Smooth muscle cell (in vitro differentiated cells): Measurements from ENCODE around the gene AP3B2. TPM values are rescaled to one million over a fixed set of nuclear protein-coding genes. Genes with fewer than 3 reads are reported as not detected.

Source experiments
- DNase-seq: peaks from one replicate; lab custom pipeline; 2025; ENCODE audit not compliant: unreplicated experiment; lab: John Stamatoyannopoulos, UW
- H2AFZ ChIP-seq: fragments of 200-600 bp; sonication (generic); 2 replicates; pipeline ENCODE4 v1.6.0; 2016; ENCODE audit warnings: antibody characterized with exemption, low read depth, mild to moderate bottlenecking
- H3F3A ChIP-seq: fragments of 200-600 bp; sonication (generic); 2 replicates; pipeline ENCODE4 v1.6.0; 2017; ENCODE audit warnings: antibody characterized with exemption, low read depth
- H3K27ac ChIP-seq: fragments of 200-600 bp; sonication (generic); 2 replicates; pipeline ENCODE4 v1.5.1; 2016; ENCODE audit warnings: low read depth, mild to moderate bottlenecking
- H3K27me3 ChIP-seq: fragments of 200-600 bp; sonication (generic); 2 replicates; pipeline ENCODE4 v1.6.1; 2016; ENCODE audit warnings: low read depth, mild to moderate bottlenecking
- H3K36me3 ChIP-seq: fragments of 200-600 bp; sonication (generic); 2 replicates; pipeline ENCODE4 v1.5.1; 2016; ENCODE audit warnings: low read depth
- H3K4me1 ChIP-seq: fragments of 200-600 bp; sonication (generic); 2 replicates; pipeline ENCODE4 v1.5.1; 2016; ENCODE audit warnings: low read depth
- H3K4me2 ChIP-seq: fragments of 200-600 bp; sonication (generic); 2 replicates; pipeline ENCODE4 v1.6.0; 2016; ENCODE audit warnings: mild to moderate bottlenecking
- H3K4me3 ChIP-seq: fragments of 200-600 bp; sonication (generic); 2 replicates; pipeline ENCODE4 v1.5.1; 2016; ENCODE audit warnings: mild to moderate bottlenecking
- H3K79me2 ChIP-seq: fragments of 200-600 bp; sonication (generic); 2 replicates; pipeline ENCODE4 v1.6.0; 2016; ENCODE audit warnings: low read depth, mild to moderate bottlenecking
- H3K9ac ChIP-seq: fragments of 200-600 bp; sonication (generic); 2 replicates; pipeline ENCODE4 v1.6.0; 2016; ENCODE audit warnings: low read depth
- H3K9me3 ChIP-seq: fragments of 200-600 bp; sonication (generic); replicated peaks from 2 replicates; pipeline ENCODE4 v1.5.1; 2016; ENCODE audit warnings: low read depth
- H4K20me1 ChIP-seq: fragments of 200-600 bp; sonication (generic); 2 replicates; pipeline ENCODE4 v1.6.0; 2016; ENCODE audit warnings: low read depth
- WGBS: methylation state at CpG from one replicate; pipeline ENCODE4 v1.1.7; 2016; ENCODE audit warnings: low lambda C conversion rate; 5-methylcytosine and 5-hydroxymethylcytosine counted together
- polyA plus RNA-seq: library from polyadenylated mRNA; unstranded; fragments of >200 nt; fragmentation: Nextera tagmentation; extraction: Ambion mirVana; gene quantifications from 2 replicates; pipeline ENCODE4 v1.2.1, GENCODE V29; 2016
- total RNA-seq: library from RNA; depleted of rRNA; stranded (reverse); fragments of >200 nt; gene quantifications from 2 replicates; pipeline ENCODE4 v1.2.3, GENCODE V29; 2014
- TF ChIP-seq, protein P1 (sequence below): fragments of 200-600 bp; sonication (generic); IDR thresholded peaks from 2 replicates; pipeline ENCODE4 v1.5.1; 2017; ENCODE audit warnings: borderline replicate concordance, mild to moderate bottlenecking, antibody characterized with exemption; ENCODE audit not compliant: insufficient read depth, poor library complexity, severe bottlenecking

Gene AP3B2
- total and polyA plus RNA-seq, 2 experiments from 2014 or later: 0.66 to 1.6 TPM

DNA sequence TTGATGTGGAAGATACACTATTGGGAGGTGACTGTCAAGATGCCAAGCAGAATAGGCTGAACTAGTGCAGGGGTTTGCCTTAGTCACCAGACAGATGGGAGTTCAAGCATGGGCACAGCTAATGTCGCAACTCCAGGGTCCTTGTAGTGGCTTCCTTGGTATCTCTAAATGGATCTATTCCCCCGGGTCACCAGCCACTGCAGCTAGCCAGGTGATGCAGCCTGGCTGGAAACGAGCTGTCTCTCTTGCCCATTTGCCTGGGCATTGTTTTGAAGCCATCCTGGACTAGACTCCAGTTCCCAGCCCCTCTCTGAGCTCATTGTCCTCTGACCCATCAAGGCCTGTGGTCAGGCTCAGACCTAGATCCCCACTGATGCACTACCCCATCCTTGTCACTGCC lies 54.1 kb downstream of the AP3B2 start:
- Histone ChIP-seq H3K79me2 (no peaks in the 10 kb centered on the region), H3K27ac (no peak overlapping the region), H3K4me3 (no peak overlapping the region), H3K27me3 (peaks cover 37% of the 10 kb centered on the region), H4K20me1 (no peaks in the 10 kb centered on the region), H3K4me1 (no peaks in the 10 kb centered on the region), H3K9ac (no peak overlapping the region), H3F3A (no peaks in the 10 kb centered on the region), H3K9me3 (no peaks in the 10 kb centered on the region), H3K4me2 (no peak overlapping the region), H3K36me3 (no peaks in the 10 kb centered on the region), H2AFZ (no peak overlapping the region)
- WGBS: 90% methylated on average over 3 of the region's 3 CpGs
- no peak for DNase-seq
- TF ChIP-seq, protein P1, sequence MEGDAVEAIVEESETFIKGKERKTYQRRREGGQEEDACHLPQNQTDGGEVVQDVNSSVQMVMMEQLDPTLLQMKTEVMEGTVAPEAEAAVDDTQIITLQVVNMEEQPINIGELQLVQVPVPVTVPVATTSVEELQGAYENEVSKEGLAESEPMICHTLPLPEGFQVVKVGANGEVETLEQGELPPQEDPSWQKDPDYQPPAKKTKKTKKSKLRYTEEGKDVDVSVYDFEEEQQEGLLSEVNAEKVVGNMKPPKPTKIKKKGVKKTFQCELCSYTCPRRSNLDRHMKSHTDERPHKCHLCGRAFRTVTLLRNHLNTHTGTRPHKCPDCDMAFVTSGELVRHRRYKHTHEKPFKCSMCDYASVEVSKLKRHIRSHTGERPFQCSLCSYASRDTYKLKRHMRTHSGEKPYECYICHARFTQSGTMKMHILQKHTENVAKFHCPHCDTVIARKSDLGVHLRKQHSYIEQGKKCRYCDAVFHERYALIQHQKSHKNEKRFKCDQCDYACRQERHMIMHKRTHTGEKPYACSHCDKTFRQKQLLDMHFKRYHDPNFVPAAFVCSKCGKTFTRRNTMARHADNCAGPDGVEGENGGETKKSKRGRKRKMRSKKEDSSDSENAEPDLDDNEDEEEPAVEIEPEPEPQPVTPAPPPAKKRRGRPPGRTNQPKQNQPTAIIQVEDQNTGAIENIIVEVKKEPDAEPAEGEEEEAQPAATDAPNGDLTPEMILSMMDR: no peak

DNA sequence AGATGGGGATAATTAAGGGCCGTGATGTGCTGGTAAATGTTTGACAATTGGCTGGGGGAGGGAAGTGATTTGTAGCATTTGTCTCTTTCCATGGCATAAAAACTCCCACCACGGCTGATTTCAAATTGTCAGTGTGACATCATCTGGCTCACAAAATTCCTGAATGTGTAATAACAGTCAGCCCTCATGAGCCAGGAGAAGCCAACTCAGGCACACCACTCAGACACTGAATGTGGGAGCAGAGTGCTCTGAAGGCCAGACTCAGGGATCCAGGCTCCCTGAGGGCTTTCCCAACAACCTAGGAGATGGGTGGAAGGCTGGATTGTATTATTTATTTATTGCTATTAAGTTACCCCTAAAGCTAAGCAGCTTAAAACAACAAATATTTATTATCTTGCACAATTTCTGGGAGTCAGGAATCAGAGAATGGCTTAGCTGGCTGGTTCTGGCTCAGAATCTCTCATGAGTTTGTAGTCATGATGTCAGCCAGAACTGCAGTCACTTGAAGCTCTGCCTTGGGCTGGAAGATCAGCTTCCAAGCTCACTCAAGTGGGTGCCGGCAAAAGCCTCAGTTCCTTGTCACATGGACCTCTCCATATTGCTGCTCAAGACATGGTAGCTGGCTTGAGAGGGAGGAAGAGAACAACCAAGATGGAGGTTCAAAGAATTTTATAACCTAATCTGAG lies 56.0 kb downstream of the AP3B2 start:
- WGBS: 77% methylated on average over 3 of the region's 3 CpGs
- no peak for DNase-seq
- TF ChIP-seq, protein P1: no peak

DNA sequence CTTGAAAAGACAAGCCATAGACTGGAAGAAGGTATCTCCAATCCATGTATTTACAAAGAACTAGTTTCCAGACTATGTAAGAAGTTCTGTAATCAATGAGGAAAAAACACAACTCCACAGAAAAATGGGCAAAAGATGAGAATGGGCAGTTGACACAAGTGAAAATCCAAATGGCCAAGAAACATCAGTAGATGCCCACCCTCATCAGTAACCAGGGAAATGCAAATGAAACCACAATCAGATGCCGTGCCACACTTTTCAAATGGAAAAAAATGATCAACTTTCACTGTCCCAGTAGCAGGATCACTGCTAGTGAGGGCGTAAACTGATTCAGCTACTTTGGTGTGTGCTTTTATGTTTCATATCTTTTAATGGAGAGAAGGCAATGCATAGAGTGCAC lies 58.0 kb downstream of the AP3B2 start:
- H2AFZ ChIP-seq: no peak overlapping the region
- H3K4me3 ChIP-seq: no peak overlapping the region
- no peak overlapping the region for H3K27ac ChIP-seq
- H3K9me3 ChIP-seq: no peaks in the 10 kb centered on the region
- 90% methylated on average over 2 of the region's 2 CpGs for WGBS
- H3F3A ChIP-seq: no peaks in the 10 kb centered on the region
- no peaks in the 10 kb centered on the region for H3K79me2 ChIP-seq
- no peak overlapping the region for H3K9ac ChIP-seq
- DNase-seq: no peak
- no peaks in the 10 kb centered on the region for H4K20me1 ChIP-seq
- TF ChIP-seq, protein P1: no peak
- H3K36me3 ChIP-seq: no peaks in the 10 kb centered on the region
- no peak overlapping the region for H3K4me2 ChIP-seq
- peaks cover 72% of the 10 kb centered on the region for H3K27me3 ChIP-seq
- peaks cover 4% of the 10 kb centered on the region for H3K4me1 ChIP-seq

More for the DNA sequence above, 56.0 kb downstream of the AP3B2 start:
- Histone ChIP-seq H3K36me3 (no peaks in the 10 kb centered on the region), H4K20me1 (no peaks in the 10 kb centered on the region), H3K79me2 (no peaks in the 10 kb centered on the region), H3K4me2 (no peak overlapping the region), H3F3A (no peaks in the 10 kb centered on the region), H3K27me3 (peaks cover 57% of the 10 kb centered on the region), H3K9ac (no peak overlapping the region), H2AFZ (no peak overlapping the region), H3K27ac (no peak overlapping the region), H3K4me3 (no peak overlapping the region), H3K9me3 (no peaks in the 10 kb centered on the region), H3K4me1 (no peaks in the 10 kb centered on the region)
